OCI-LY7 (cell line): ENCODE measurements around the gene ELF2. TPM values are rescaled to one million over a fixed set of nuclear protein-coding genes. Genes with fewer than 3 reads are reported as not detected.

Source experiments
- BruUV-seq: library from RNA; stranded (reverse); fragments of 400-500 nt; replicated peaks from 2 replicates; lab custom pipeline; 2021; lab: Mats Ljungman, UMichigan
- CTCF ChIA-PET: fragments of 300-600 bp; sonication (Branson Sonifier 250); formaldehyde crosslinking; loops from one replicate; lab custom pipeline; 2022; ENCODE audit warnings: antibody characterized with exemption; ENCODE audit not compliant: unreplicated experiment; lab: Charles Lee
- POLR2A ChIA-PET: fragments of 300-600 bp; sonication (Branson Sonifier 250); formaldehyde crosslinking; loops from one replicate; lab custom pipeline; 2022; ENCODE audit warnings: antibody characterized with exemption; lab: Charles Lee
- DNase-seq: peaks from one replicate; pipeline ENCODE4 v3.0.0-alpha.2; 2015; ENCODE audit warnings: low spot score
- H2AFZ ChIP-seq: fragments of 200-600 bp; sonication (generic), shearing (Covaris generic); 2 replicates; pipeline ENCODE4 v1.6.1; 2014; ENCODE audit warnings: mild to moderate bottlenecking, antibody characterized with exemption, low read length, moderate library complexity
- H3K27ac ChIP-seq: fragments of 200-600 bp; sonication (generic); 2 replicates; pipeline ENCODE4 v1.5.1; 2014; ENCODE audit warnings: mixed run types, low read depth, mild to moderate bottlenecking, moderate library complexity, low read length, inconsistent platforms; ENCODE audit not compliant: poor library complexity, severe bottlenecking
- H3K36me3 ChIP-seq: fragments of 200-600 bp; sonication (generic); 2 replicates; pipeline ENCODE4 v1.6.1; 2014; ENCODE audit warnings: mild to moderate bottlenecking, antibody characterized with exemption, low read length, moderate library complexity, mixed read lengths; ENCODE audit not compliant: insufficient read depth
- H3K4me1 ChIP-seq: fragments of 200-600 bp; sonication (generic); 2 replicates; pipeline ENCODE4 v1.5.1; 2014; ENCODE audit warnings: mild to moderate bottlenecking, low read length; ENCODE audit not compliant: insufficient read depth, poor library complexity, severe bottlenecking
- H3K4me2 ChIP-seq: fragments of 200-600 bp; sonication (generic); 2 replicates; pipeline ENCODE4 v1.6.1; 2014; ENCODE audit warnings: mild to moderate bottlenecking, low read length
- H3K4me3 ChIP-seq: fragments of 200-600 bp; sonication (generic); 2 replicates; pipeline ENCODE4 v1.5.1; 2014; ENCODE audit warnings: mild to moderate bottlenecking, low read depth, low read length; ENCODE audit not compliant: poor library complexity, severe bottlenecking
- H3K79me2 ChIP-seq: fragments of 200-600 bp; sonication (generic); 2 replicates; pipeline ENCODE4 v1.6.1; 2016; ENCODE audit warnings: low read depth, mild to moderate bottlenecking, low read length, moderate library complexity, mixed read lengths; ENCODE audit not compliant: insufficient read depth
- H3K9me2 ChIP-seq: fragments of 200-600 bp; sonication (generic); 2 replicates; pipeline ENCODE4 v1.6.1; 2016; ENCODE audit warnings: mild to moderate bottlenecking, low read length, mixed read lengths; ENCODE audit not compliant: insufficient read depth
- H3K9me3 ChIP-seq: fragments of 200-600 bp; sonication (generic); 2 replicates; pipeline ENCODE4 v1.6.1; 2014; ENCODE audit warnings: mild to moderate bottlenecking, mixed run types, low read length, mixed read lengths
- H4K20me1 ChIP-seq: fragments of 200-600 bp; sonication (generic); 2 replicates; pipeline ENCODE4 v1.6.1; 2014; ENCODE audit warnings: mild to moderate bottlenecking, antibody characterized with exemption, low read length, moderate library complexity, mixed read lengths; ENCODE audit not compliant: insufficient read depth
- EZH2phosphoT487 ChIP-seq: fragments of 200-600 bp; sonication (generic); IDR thresholded peaks from 2 replicates; pipeline ENCODE4 v1.6.1; 2018; ENCODE audit warnings: low read depth, borderline replicate concordance, mild to moderate bottlenecking, mixed run types, antibody characterized with exemption, low read length, moderate library complexity, mixed read lengths
- intact Hi-C: fragments of 100-400 bp; cut with micrococcal nuclease; formaldehyde crosslinking; loops from one replicate; pipeline ENCODE4 v1.10.0; 2022; ENCODE audit not compliant: unreplicated experiment
- total RNA-seq, 2 experiments: library from RNA; depleted of rRNA in 1 of 2; stranded (reverse); fragments of >200 nt in 1 of 2; shearing (Covaris generic) in 1 of 2; gene quantifications; 2 replicates each; pipeline ENCODE4 v1.2.3, GENCODE V29; 2014 to 2022
- TF ChIP-seq, protein P1 (sequence below): fragments of 200-600 bp; sonication (generic); conservative IDR thresholded peaks from 2 replicates; pipeline ENCODE4 v1.5.1; 2014; ENCODE audit warnings: mild to moderate bottlenecking, antibody characterized with exemption, low read length, moderate library complexity, mixed read lengths

The ELF2 gene
- total RNA-seq, 2 experiments from 2014 or later = 49.6 to 57.0 TPM

DNA sequence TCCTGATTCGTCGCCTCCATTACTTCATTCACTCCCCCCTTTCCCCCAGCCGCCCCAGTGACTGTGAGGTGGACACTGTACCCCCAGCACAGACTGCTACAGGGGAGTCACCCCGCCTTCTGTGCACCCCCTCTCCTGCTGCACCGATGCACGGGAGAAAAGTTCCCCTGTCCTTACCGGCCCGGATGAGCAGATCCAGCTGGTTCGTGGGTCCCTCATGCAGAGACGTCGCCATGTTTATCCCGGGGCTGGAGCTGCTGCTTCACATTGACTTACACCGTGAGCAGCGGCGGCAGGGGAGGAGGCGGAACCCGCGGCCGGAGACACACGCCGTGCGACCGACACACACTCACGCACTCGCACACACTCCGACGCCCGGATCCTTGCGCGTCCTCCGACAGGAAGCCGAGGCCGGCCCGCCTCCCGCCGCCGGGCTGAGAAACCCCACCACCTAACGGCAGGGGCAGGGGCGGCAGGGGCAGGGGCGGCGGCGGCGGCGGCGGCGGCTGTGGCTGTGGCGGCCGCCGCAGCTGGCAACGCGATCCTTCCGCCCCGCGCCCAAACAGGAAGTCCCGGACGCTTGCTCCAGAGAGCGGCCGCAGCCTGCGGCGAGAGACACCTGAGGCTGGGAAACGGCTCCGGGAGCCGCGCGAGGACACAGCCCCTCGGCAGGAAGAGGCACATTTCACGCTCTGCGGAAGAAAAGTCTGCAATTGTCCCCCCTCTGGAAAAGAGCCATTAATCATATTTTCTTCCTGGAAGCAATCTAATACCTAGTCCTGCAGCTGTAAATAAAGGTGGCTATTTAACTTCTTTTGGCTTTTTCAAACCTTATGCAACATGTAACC, 92.8 kb downstream of the ELF2 start:
- BruUV-seq = no TSS peak
- POLR2A ChIA-PET = interaction anchor here (0.6 to 1.0 kb wide), 5 partner anchors 54 to 282 kb away, joined by 3 to 4 read pairs (median 3); no protein-coding TSS in a partner anchor
- H3K79me2 ChIP-seq = peaks cover 51% of the 10 kb centered on the region

DNA sequence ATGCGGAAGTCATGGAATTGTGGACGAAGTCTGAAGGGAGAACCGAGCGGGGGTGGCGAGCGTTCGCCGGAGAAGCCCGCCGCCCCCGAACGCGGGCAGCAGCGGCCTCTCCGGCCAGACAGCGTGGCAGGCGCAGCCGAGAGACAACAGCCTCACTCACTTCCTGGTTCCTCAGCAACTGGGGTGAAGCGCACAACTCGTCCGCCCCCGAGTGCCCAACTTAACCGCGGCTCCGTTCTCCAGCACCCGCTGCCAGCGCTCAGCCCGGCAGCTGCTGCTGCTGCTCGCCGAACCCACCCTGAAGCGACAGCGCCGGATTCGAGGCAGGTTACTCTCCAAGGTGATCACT, 93.4 kb downstream of the ELF2 start:
- POLR2A ChIA-PET = interaction anchor here (0.6 to 1.0 kb wide), 3 partner anchors 53 to 258 kb away, joined by 3 to 4 read pairs (median 4); no protein-coding TSS in a partner anchor
- no TSS peak for BruUV-seq

More for the DNA sequence above, 92.8 kb downstream of the ELF2 start:
- intact Hi-C loops = loop anchor here (1.0 to 5.0 kb wide), 6 partner anchors 52 to 472 kb away; partner anchors contain the start of genes ELF2, NAA15, NOCT and RAB33B
- Histone ChIP-seq H3K36me3 (peaks cover 38% of the 10 kb centered on the region), H2AFZ (peak overlapping the region; percentile 88), H4K20me1 (peaks cover 25% of the 10 kb centered on the region), H3K4me2 (peak overlapping the region; percentile 99), H3K9me3 (no peaks in the 10 kb centered on the region), H3K9me2 (no peaks in the 10 kb centered on the region), H3K4me1 (peaks cover 22% of the 10 kb centered on the region), H3K4me3 (peak overlapping the region; percentile 91), H3K27ac (peak overlapping the region; percentile 95)
- CTCF ChIA-PET = no interaction called here
- DNase-seq = peak; percentile 93
- TF ChIP-seq, protein P1, sequence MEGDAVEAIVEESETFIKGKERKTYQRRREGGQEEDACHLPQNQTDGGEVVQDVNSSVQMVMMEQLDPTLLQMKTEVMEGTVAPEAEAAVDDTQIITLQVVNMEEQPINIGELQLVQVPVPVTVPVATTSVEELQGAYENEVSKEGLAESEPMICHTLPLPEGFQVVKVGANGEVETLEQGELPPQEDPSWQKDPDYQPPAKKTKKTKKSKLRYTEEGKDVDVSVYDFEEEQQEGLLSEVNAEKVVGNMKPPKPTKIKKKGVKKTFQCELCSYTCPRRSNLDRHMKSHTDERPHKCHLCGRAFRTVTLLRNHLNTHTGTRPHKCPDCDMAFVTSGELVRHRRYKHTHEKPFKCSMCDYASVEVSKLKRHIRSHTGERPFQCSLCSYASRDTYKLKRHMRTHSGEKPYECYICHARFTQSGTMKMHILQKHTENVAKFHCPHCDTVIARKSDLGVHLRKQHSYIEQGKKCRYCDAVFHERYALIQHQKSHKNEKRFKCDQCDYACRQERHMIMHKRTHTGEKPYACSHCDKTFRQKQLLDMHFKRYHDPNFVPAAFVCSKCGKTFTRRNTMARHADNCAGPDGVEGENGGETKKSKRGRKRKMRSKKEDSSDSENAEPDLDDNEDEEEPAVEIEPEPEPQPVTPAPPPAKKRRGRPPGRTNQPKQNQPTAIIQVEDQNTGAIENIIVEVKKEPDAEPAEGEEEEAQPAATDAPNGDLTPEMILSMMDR = peak; percentile 46
- no peak for TF ChIP-seq EZH2phosphoT487

More for the DNA sequence above, 93.4 kb downstream of the ELF2 start:
- Histone ChIP-seq H3K79me2 (peaks cover 57% of the 10 kb centered on the region), H2AFZ (peak overlapping the region; percentile 88; the same call in 1 of the 2 replicates), H3K4me2 (peak overlapping the region; percentile 99), H3K9me2 (no peaks in the 10 kb centered on the region), H3K27ac (peak overlapping the region; percentile 95), H3K4me1 (peaks cover 22% of the 10 kb centered on the region), H3K36me3 (peaks cover 39% of the 10 kb centered on the region), H3K4me3 (peak overlapping the region; percentile 91), H4K20me1 (peaks cover 25% of the 10 kb centered on the region), H3K9me3 (no peaks in the 10 kb centered on the region)
- DNase-seq = peak; percentile 80
- intact Hi-C loops = loop anchor here (1.0 to 5.0 kb wide), 4 partner anchors 51 to 369 kb away; partner anchors contain the start of genes ELF2, NOCT and RAB33B
- CTCF ChIA-PET = no interaction called here
- TF ChIP-seq EZH2phosphoT487 = no peak
- TF ChIP-seq, protein P1 = peak; percentile 50
